MCF 10A (cell line): ENCODE measurements around the gene ART4. TPM values are rescaled to one million over a fixed set of nuclear protein-coding genes. Genes with fewer than 3 reads are reported as not detected.

Source experiments
- BruUV-seq: library from RNA; stranded (reverse); fragments of 400-500 nt; replicated peaks from 2 replicates; lab custom pipeline; 2021; lab: Mats Ljungman, UMichigan
- CTCF ChIA-PET: fragments of 300-600 bp; sonication (Branson Sonifier 250); formaldehyde crosslinking; extraction: SDS; loops from one replicate; lab custom pipeline; 2021; ENCODE audit warnings: antibody characterized with exemption, inconsistent platforms; lab: Yijun Ruan, JAX
- POLR2A ChIA-PET: fragments of 300-600, 350-650 bp; sonication (Branson Sonifier 250); formaldehyde crosslinking; extraction: SDS; loops from one replicate; lab custom pipeline; 2020; ENCODE audit warnings: antibody characterized with exemption, inconsistent platforms; lab: Yijun Ruan, JAX
- DNase-seq: peaks from one replicate; pipeline ENCODE4 v3.0.0-alpha.2; 2018; ENCODE audit not compliant: unreplicated experiment
- H3K27ac Mint-ChIP-seq: one replicate; pipeline ENCODE4 v1.8.0; 2022; ENCODE audit warnings: mild to moderate bottlenecking, low read depth, mixed read lengths; ENCODE audit not compliant: unreplicated experiment
- H3K27me3 Mint-ChIP-seq: one replicate; pipeline ENCODE4 v1.8.0; 2022; ENCODE audit warnings: mixed read lengths; ENCODE audit not compliant: insufficient read depth, unreplicated experiment
- H3K36me3 Mint-ChIP-seq: one replicate; pipeline ENCODE4 v1.8.0; 2022; ENCODE audit warnings: mild to moderate bottlenecking, moderate library complexity, mixed read lengths; ENCODE audit not compliant: insufficient read depth, unreplicated experiment
- H3K4me1 Mint-ChIP-seq: one replicate; pipeline ENCODE4 v1.8.0; 2022; ENCODE audit warnings: mixed read lengths; ENCODE audit not compliant: insufficient read depth, unreplicated experiment
- H3K4me3 Mint-ChIP-seq: one replicate; pipeline ENCODE4 v1.8.0; 2022; ENCODE audit warnings: mild to moderate bottlenecking, moderate library complexity, mixed read lengths; ENCODE audit not compliant: unreplicated experiment
- H3K9me3 Mint-ChIP-seq: one replicate; pipeline ENCODE4 v1.8.0; 2022; ENCODE audit warnings: mixed read lengths; ENCODE audit not compliant: unreplicated experiment
- CTCF ChIP-seq: fragments of 200-600 bp; IDR thresholded peaks from one replicate; pipeline ENCODE4 v1.8.0; 2022; ENCODE audit warnings: antibody characterized with exemption, mild to moderate bottlenecking; ENCODE audit not compliant: unreplicated experiment
- intact Hi-C: fragments of 100-400 bp; cut with micrococcal nuclease; formaldehyde crosslinking; loops from 2 replicates; pipeline ENCODE4 v1.14.1; 2022
- total RNA-seq: library from RNA; stranded (reverse); gene quantifications from 2 replicates; pipeline ENCODE4 v1.2.3, GENCODE V29; 2022

Gene ART4
- total RNA-seq, 1 experiment from 2014 or later: not detected

- DNase-seq: no peak
- Mint-ChIP-seq H3K4me3 (no peak overlapping the region), H3K27ac (no peak overlapping the region), H3K9me3 (no peaks in the 10 kb centered on the region), H3K36me3 (peaks cover 61% of the 10 kb centered on the region), H3K27me3 (no peaks in the 10 kb centered on the region), H3K4me1 (no peaks in the 10 kb centered on the region)
- CTCF ChIA-PET: interaction anchor here (0.5 to 1.4 kb wide), 2 partner anchors 13 to 600 kb away, joined by 3 to 6 read pairs; no protein-coding TSS in a partner anchor
- TF ChIP-seq CTCF: no peak
- BruUV-seq: no TSS peak
- intact Hi-C loops: no loop called here
- POLR2A ChIA-PET: interaction anchor here (0.9 to 3.7 kb wide), 2 partner anchors 11 to 17 kb away, joined by 5 to 25 read pairs; a partner anchor contains a TSS
These were observed 57.8 kb downstream of the ART4 start for GRCh38 chr12:14785568-14785967.

DNA sequence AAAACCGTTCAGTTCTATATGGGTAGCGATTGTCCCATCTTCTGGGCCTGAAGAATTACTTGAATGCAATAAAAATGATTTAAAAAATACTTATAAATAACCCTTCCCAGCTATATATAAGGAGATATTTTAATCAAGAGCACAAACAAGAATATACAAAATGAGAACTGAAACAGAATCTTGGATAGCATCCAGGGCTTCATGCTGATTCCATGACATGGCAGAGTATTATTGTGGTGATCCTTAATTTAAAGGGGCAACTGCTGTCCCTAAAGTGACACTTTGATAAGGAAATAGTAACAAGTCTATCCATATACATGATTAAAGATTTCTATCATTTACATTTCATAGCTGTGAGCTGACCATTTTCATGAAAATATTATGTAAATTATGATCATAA lies 58.9 kb downstream of the ART4 start:
- peaks cover 53% of the 10 kb centered on the region for H3K36me3 Mint-ChIP-seq
- intact Hi-C loops: no loop called here
- DNase-seq: no peak
- no peaks in the 10 kb centered on the region for H3K4me1 Mint-ChIP-seq
- CTCF ChIA-PET: interaction anchor here (0.7 to 1.4 kb wide), 4 partner anchors 9 to 14 kb away, joined by 3 to 6 read pairs (median 4); a partner anchor contains a TSS
- H3K4me3 Mint-ChIP-seq: no peak overlapping the region
- TF ChIP-seq CTCF: no peak
- no TSS peak for BruUV-seq
- no peaks in the 10 kb centered on the region for H3K9me3 Mint-ChIP-seq
- POLR2A ChIA-PET: interaction anchor here (1.3 to 3.7 kb wide), 5 partner anchors 9 to 18 kb away, joined by 5 to 25 read pairs (median 9); partner anchors contain the start of genes C12orf60 and WBP11
- no peaks in the 10 kb centered on the region for H3K27me3 Mint-ChIP-seq
- no peak overlapping the region for H3K27ac Mint-ChIP-seq

DNA sequence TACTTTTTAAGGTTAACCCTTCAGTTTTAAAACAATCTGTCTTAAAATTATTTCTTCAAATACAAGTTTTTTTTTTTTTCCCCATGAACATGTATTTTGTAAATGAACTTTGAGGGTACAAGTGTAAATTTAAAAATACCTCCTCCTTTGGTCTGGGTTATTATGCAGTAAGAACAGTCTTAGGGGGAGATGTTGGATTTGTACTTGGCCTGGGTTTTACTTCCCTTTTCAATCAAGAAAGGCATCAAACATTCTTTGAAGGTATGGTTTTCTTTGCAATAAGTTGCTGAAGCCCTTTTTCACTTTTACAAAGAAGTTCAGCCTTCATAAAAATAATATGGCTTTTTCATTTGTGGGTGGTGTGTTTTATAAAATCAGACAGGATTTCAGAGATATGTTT lies 60.6 kb downstream of the ART4 start:
- ChIA-PET POLR2A (interaction anchor here (1.3 to 4.2 kb wide), 3 partner anchors 8 to 20 kb away, joined by 10 to 25 read pairs (median 21); partner anchors contain the start of genes C12orf60 and WBP11), CTCF (interaction anchor here (1.0 to 2.1 kb wide), 2 partner anchors 11 to 12 kb away, joined by 5 to 7 read pairs; a partner anchor contains a TSS)
- intact Hi-C loops: no loop called here
- Mint-ChIP-seq H3K27me3 (no peaks in the 10 kb centered on the region), H3K27ac (no peak overlapping the region), H3K9me3 (no peaks in the 10 kb centered on the region), H3K4me3 (no peak overlapping the region), H3K4me1 (no peaks in the 10 kb centered on the region), H3K36me3 (peaks cover 42% of the 10 kb centered on the region)
- BruUV-seq: no TSS peak
- DNase-seq: no peak
- TF ChIP-seq CTCF: no peak

- no peak for DNase-seq
- Mint-ChIP-seq H3K9me3 (no peaks in the 10 kb centered on the region), H3K4me1 (peaks cover 6% of the 10 kb centered on the region), H3K27ac (no peak overlapping the region), H3K27me3 (no peaks in the 10 kb centered on the region), H3K4me3 (no peak overlapping the region), H3K36me3 (peaks cover 30% of the 10 kb centered on the region)
- POLR2A ChIA-PET: interaction anchor here (0.6 to 4.2 kb wide), 5 partner anchors 7 to 475 kb away, joined by 3 to 21 read pairs (median 5); partner anchors contain the start of genes C12orf60 and WBP11
- TF ChIP-seq CTCF: no peak
- no TSS peak for BruUV-seq
- intact Hi-C loops: no loop called here
- CTCF ChIA-PET: interaction anchor here (0.6 to 2.1 kb wide), 5 partner anchors 11 to 994 kb away, joined by 3 to 7 read pairs (median 4); a partner anchor contains a TSS
These were observed 61.8 kb downstream of the ART4 start for GRCh38 chr12:14781563-14781962.
